Vagina (tissue), 2 donors: ENCODE results near the gene SULT1A1. TPM values are rescaled to one million over a fixed set of nuclear protein-coding genes. Genes with fewer than 3 reads are reported as not detected.

Experiments used
- DNase-seq, 2 donors: peaks; one replicate each; pipeline ENCODE4 v3.0.0-alpha.2; 2017; ENCODE audit errors: extremely low spot score in 2 of 2
- H3K27ac ChIP-seq: fragments of 200-600 bp; sonication (generic); one replicate; pipeline ENCODE4 v1.5.1; 2019
- H3K27me3 ChIP-seq: fragments of 200-600 bp; sonication (generic); one replicate; pipeline ENCODE4 v1.5.1; 2019
- H3K36me3 ChIP-seq, 2 donors: fragments of 200-600 bp; sonication (generic); one replicate each; pipeline ENCODE4 v1.5.1; 2017 to 2019
- H3K4me1 ChIP-seq: fragments of 200-600 bp; sonication (generic); one replicate; pipeline ENCODE4 v1.5.1; 2019
- H3K4me3 ChIP-seq, 2 donors: fragments of 200-600 bp; sonication (generic); 1 replicate in 1 of 2; 2 replicates in 1 of 2; pipeline ENCODE4 v1.5.1; 2016 to 2019
- H3K9me3 ChIP-seq: fragments of 200-600 bp; sonication (generic); one replicate; pipeline ENCODE4 v1.5.1; 2019
- POLR2A ChIP-seq, 2 donors: fragments of 450-650 bp; IDR thresholded peaks; one replicate each; pipeline ENCODE4 v1.6.1; 2017; ENCODE audit warnings: antibody characterized with exemption in 2 of 2, mild to moderate bottlenecking in 2 of 2, moderate library complexity in 2 of 2
- POLR2AphosphoS5 ChIP-seq, 2 donors: sonication (generic); formaldehyde crosslinking; IDR thresholded peaks; one replicate each; pipeline ENCODE4 v1.9.0; 2017; ENCODE audit warnings: antibody characterized with exemption in 2 of 2, mild to moderate bottlenecking in 2 of 2, low read depth in 1 of 2; ENCODE audit not compliant: insufficient read depth in 1 of 2
- intact Hi-C: fragments of 100-400 bp; cut with DNase I; formaldehyde crosslinking; loops from one replicate; pipeline ENCODE4 v1.15.1; 2023
- total RNA-seq: library from RNA; depleted of rRNA; stranded (reverse); fragments of >200 nt; gene quantifications from one replicate; pipeline ENCODE4 v1.2.3, GENCODE V29; 2016
- TF ChIP-seq, protein P1 (sequence below), 3 experiments: fragments of 450-650 bp in 2 of 3; fragments of 200-600 bp in 1 of 3; sonication (generic) in 1 of 3; IDR thresholded peaks; one replicate each; pipeline ENCODE4 v1.5.1; 2017 to 2019; ENCODE audit warnings: antibody characterized with exemption in 3 of 3, mild to moderate bottlenecking in 2 of 3, moderate library complexity in 2 of 3

Gene SULT1A1
- total RNA-seq, 1 donor from 2014 or later, result 11.5 TPM

DNA sequence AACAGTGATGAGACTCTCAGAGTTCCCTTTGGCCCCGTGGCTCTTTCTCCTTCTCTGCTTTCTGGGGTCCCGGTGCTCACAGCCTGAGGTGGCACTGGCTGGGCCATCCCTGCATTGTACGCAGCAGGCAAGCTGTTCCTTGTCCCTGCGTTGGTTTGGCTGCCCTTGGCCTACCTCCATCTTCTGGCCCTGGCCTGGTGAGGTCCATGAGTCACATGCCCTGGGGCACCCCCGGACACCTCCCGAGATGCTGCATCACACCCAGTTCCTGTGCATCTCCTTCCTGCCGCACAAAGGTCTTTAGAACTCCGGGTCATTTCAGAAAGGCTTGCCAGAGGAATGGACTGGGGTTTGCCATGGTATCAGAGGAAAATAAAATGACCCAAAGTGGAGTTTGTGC is 22.5 kb downstream of the SULT1A1 start:
- no peaks in the 10 kb centered on the region for H3K4me1 ChIP-seq
- no peak overlapping the region for H3K27ac ChIP-seq
- peaks cover 0 to 58% of the 10 kb centered on the region in 2 donors for H3K36me3 ChIP-seq
- H3K4me3 ChIP-seq, result no peak overlapping the region
- no peaks in the 10 kb centered on the region for H3K9me3 ChIP-seq
- no peak for TF ChIP-seq POLR2AphosphoS5 (IDR thresholded peaks at IDR 0.05; ENCODE audit: insufficient read depth in 1 of 2, low read depth in 1 of 2)
- TF ChIP-seq, protein P1, sequence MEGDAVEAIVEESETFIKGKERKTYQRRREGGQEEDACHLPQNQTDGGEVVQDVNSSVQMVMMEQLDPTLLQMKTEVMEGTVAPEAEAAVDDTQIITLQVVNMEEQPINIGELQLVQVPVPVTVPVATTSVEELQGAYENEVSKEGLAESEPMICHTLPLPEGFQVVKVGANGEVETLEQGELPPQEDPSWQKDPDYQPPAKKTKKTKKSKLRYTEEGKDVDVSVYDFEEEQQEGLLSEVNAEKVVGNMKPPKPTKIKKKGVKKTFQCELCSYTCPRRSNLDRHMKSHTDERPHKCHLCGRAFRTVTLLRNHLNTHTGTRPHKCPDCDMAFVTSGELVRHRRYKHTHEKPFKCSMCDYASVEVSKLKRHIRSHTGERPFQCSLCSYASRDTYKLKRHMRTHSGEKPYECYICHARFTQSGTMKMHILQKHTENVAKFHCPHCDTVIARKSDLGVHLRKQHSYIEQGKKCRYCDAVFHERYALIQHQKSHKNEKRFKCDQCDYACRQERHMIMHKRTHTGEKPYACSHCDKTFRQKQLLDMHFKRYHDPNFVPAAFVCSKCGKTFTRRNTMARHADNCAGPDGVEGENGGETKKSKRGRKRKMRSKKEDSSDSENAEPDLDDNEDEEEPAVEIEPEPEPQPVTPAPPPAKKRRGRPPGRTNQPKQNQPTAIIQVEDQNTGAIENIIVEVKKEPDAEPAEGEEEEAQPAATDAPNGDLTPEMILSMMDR (IDR thresholded peaks at IDR 0.05), result no peak
- no peak for TF ChIP-seq POLR2A (IDR thresholded peaks at IDR 0.05)
- H3K27me3 ChIP-seq, result no peaks in the 10 kb centered on the region
- no peak for DNase-seq
- intact Hi-C loops, result no loop called here

DNA sequence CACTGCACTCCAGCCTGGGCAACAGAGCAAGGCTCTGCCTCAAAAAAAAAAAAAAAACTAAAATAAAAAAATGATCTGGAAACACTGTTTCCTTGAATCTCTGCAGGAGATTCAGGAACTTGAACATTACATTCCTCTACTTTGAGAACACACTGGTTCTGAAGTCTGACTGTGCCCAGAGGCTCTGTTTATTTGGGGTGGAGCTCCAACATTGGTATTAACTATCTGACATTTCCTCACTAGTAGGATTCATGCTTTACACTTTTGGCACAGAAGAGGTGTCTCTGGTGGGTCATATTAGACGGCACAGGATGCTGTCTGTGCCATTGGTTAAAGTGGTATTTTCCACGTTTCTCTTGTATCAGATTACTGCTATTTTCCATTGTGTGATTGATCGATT is 23.4 kb downstream of the SULT1A1 start:
- intact Hi-C loops, result no loop called here
- no peak overlapping the region for H3K27ac ChIP-seq
- no peaks in the 10 kb centered on the region for H3K27me3 ChIP-seq
- no peaks in the 10 kb centered on the region for H3K4me1 ChIP-seq
- H3K9me3 ChIP-seq, result no peaks in the 10 kb centered on the region
- no peak overlapping the region for H3K4me3 ChIP-seq
- peaks cover 0 to 64% of the 10 kb centered on the region in 2 donors for H3K36me3 ChIP-seq
- no peak for TF ChIP-seq POLR2A (IDR thresholded peaks at IDR 0.05)
- TF ChIP-seq POLR2AphosphoS5 (IDR thresholded peaks at IDR 0.05; ENCODE audit: insufficient read depth in 1 of 2, low read depth in 1 of 2), result no peak
- TF ChIP-seq, protein P1 (IDR thresholded peaks at IDR 0.05), result no peak
- no peak for DNase-seq

GRCh38 chr16:28585674-28586073 is 24.2 kb downstream of the SULT1A1 start:
- no peaks in the 10 kb centered on the region for H3K9me3 ChIP-seq
- no peaks in the 10 kb centered on the region for H3K27me3 ChIP-seq
- H3K36me3 ChIP-seq, result peaks cover 0 to 63% of the 10 kb centered on the region in 2 donors
- no peaks in the 10 kb centered on the region for H3K4me1 ChIP-seq
- H3K27ac ChIP-seq, result no peak overlapping the region
- DNase-seq, result no peak
- TF ChIP-seq POLR2A (IDR thresholded peaks at IDR 0.05) (no peak), POLR2AphosphoS5 (IDR thresholded peaks at IDR 0.05; ENCODE audit: insufficient read depth in 1 of 2, low read depth in 1 of 2) (no peak)
- TF ChIP-seq, protein P1 (IDR thresholded peaks at IDR 0.05), result no peak
- intact Hi-C loops, result no loop called here
- no peak overlapping the region for H3K4me3 ChIP-seq

GRCh38 chr16:28580726-28581315 is 29.0 kb downstream of the SULT1A1 start:
- intact Hi-C loops, result no loop called here
- no peaks in the 10 kb centered on the region for H3K9me3 ChIP-seq
- no peak for TF ChIP-seq POLR2A (IDR thresholded peaks at IDR 0.05)
- TF ChIP-seq, protein P1 (IDR thresholded peaks at IDR 0.05), result no peak
- no peak for TF ChIP-seq POLR2AphosphoS5 (IDR thresholded peaks at IDR 0.05; ENCODE audit: insufficient read depth in 1 of 2, low read depth in 1 of 2)
- H3K27me3 ChIP-seq, result no peaks in the 10 kb centered on the region
- H3K27ac ChIP-seq, result no peak overlapping the region
- H3K4me1 ChIP-seq, result no peaks in the 10 kb centered on the region
- peaks cover 0 to 28% of the 10 kb centered on the region in 2 donors for H3K36me3 ChIP-seq
- H3K4me3 ChIP-seq, result no peak overlapping the region
- no peak for DNase-seq

- DNase-seq, result no peak
- intact Hi-C loops, result no loop called here
- H3K9me3 ChIP-seq, result no peaks in the 10 kb centered on the region
- no peak for TF ChIP-seq POLR2A (IDR thresholded peaks at IDR 0.05)
- no peak for TF ChIP-seq POLR2AphosphoS5 (IDR thresholded peaks at IDR 0.05; ENCODE audit: insufficient read depth in 1 of 2, low read depth in 1 of 2)
- TF ChIP-seq, protein P1 (IDR thresholded peaks at IDR 0.05), result no peak
- H3K27me3 ChIP-seq, result no peaks in the 10 kb centered on the region
- no peaks in the 10 kb centered on the region for H3K36me3 ChIP-seq
- H3K27ac ChIP-seq, result no peak overlapping the region
- peaks cover 18% of the 10 kb centered on the region for H3K4me1 ChIP-seq
- no peak overlapping the region for H3K4me3 ChIP-seq
These were observed 34.3 kb downstream of the SULT1A1 start for GRCh38 chr16:28575446-28576109.
